Neuronal stem cell (in vitro differentiated cells): ENCODE data around the gene ZNF280B. TPM values are rescaled to one million over a fixed set of nuclear protein-coding genes. Genes with fewer than 3 reads are reported as not detected.
A peak's percentile ranks its signal among the peaks of the same experiment; 100 is the strongest.

Source experiments
- DNase-seq: peaks from one replicate; pipeline ENCODE4 v3.0.0-alpha.2; 2013; ENCODE audit warnings: low spot score
- H2AFZ ChIP-seq: one replicate; pipeline ENCODE4 v1.6.1; 2013; ENCODE audit warnings: mild to moderate bottlenecking, low read length, inconsistent platforms
- H2AK5ac ChIP-seq: 2 replicates; pipeline ENCODE4 v1.6.1; 2013; ENCODE audit warnings: low read depth, mild to moderate bottlenecking, inconsistent platforms, low read length, moderate library complexity, mixed read lengths
- H2BK120ac ChIP-seq: 2 replicates; pipeline ENCODE4 v1.6.1; 2013; ENCODE audit warnings: low read depth, mild to moderate bottlenecking, inconsistent platforms, low read length, moderate library complexity, mixed read lengths
- H2BK12ac ChIP-seq: one replicate; pipeline ENCODE4 v1.6.1; 2013; ENCODE audit warnings: low read length, inconsistent platforms
- H2BK15ac ChIP-seq: 2 replicates; pipeline ENCODE4 v1.6.1; 2013; ENCODE audit warnings: mild to moderate bottlenecking, low read length, inconsistent platforms, mixed read lengths
- H2BK5ac ChIP-seq: one replicate; pipeline ENCODE4 v1.6.1; 2013; ENCODE audit warnings: inconsistent platforms, mild to moderate bottlenecking, low read length, moderate library complexity
- H3K14ac ChIP-seq: one replicate; pipeline ENCODE4 v1.6.1; 2013; ENCODE audit warnings: low read length, inconsistent platforms
- H3K18ac ChIP-seq: 2 replicates; pipeline ENCODE4 v1.6.1; 2013; ENCODE audit warnings: low read length, inconsistent platforms
- H3K23ac ChIP-seq: 2 replicates; pipeline ENCODE4 v1.6.1; 2013; ENCODE audit warnings: low read depth, mild to moderate bottlenecking, mixed read lengths, low read length, inconsistent platforms; ENCODE audit not compliant: poor library complexity
- H3K27ac ChIP-seq: replicated peaks from 3 replicates; pipeline ENCODE4 v1.5.1; 2013; ENCODE audit warnings: low read length, inconsistent platforms
- H3K27me3 ChIP-seq, 3 experiments: 2 replicates each; pipeline ENCODE4 v1.6.1; 2013; ENCODE audit warnings: low read length in 3 of 3, mild to moderate bottlenecking in 2 of 3, inconsistent platforms in 1 of 3, low read depth in 1 of 3, mixed read lengths in 1 of 3, moderate library complexity in 1 of 3; ENCODE audit not compliant: control insufficient read depth in 3 of 3, insufficient read depth in 3 of 3
- H3K36me3 ChIP-seq, 2 donors: replicated peaks in 1 of 2; 2 replicates each; pipeline ENCODE4 v1.6.1; 2013; ENCODE audit warnings: low read length in 2 of 2; ENCODE audit not compliant: control insufficient read depth in 2 of 2, insufficient read depth in 2 of 2
- H3K4ac ChIP-seq: 2 replicates; pipeline ENCODE4 v1.6.1; 2013; ENCODE audit warnings: inconsistent platforms, mild to moderate bottlenecking, low read length, moderate library complexity
- H3K4me1 ChIP-seq, 2 donors: 1 replicate in 1 of 2; 2 replicates in 1 of 2; pipeline ENCODE4 v1.6.1; 2013; ENCODE audit warnings: low read length in 2 of 2, low read depth in 1 of 2; ENCODE audit not compliant: control insufficient read depth in 2 of 2, insufficient read depth in 1 of 2
- H3K4me2 ChIP-seq: one replicate; pipeline ENCODE4 v1.6.1; 2013; ENCODE audit warnings: mild to moderate bottlenecking, low read length, inconsistent platforms; ENCODE audit not compliant: insufficient read depth, poor library complexity, severe bottlenecking
- H3K4me3 ChIP-seq, 2 donors: 2 replicates each; pipeline ENCODE4 v1.5.1; 2013; ENCODE audit warnings: low read length in 2 of 2, mild to moderate bottlenecking in 2 of 2, inconsistent platforms in 1 of 2, moderate library complexity in 1 of 2
- H3K79me1 ChIP-seq: one replicate; pipeline ENCODE4 v1.6.1; 2013; ENCODE audit warnings: low read depth, mild to moderate bottlenecking, inconsistent platforms, low read length, moderate library complexity
- H3K9ac ChIP-seq: one replicate; pipeline ENCODE4 v1.6.1; 2013; ENCODE audit warnings: mild to moderate bottlenecking, low read depth, low read length, inconsistent platforms; ENCODE audit not compliant: poor library complexity
- H3K9me3 ChIP-seq, 2 donors: replicated peaks in 1 of 2; 2 replicates each; pipeline versions ENCODE3 to v1.6.1; 2013; ENCODE audit warnings: low read length in 2 of 2, mild to moderate bottlenecking in 2 of 2, inconsistent platforms in 1 of 2, low read depth in 1 of 2, mixed read lengths in 1 of 2, moderate library complexity in 1 of 2; ENCODE audit not compliant: control insufficient read depth in 2 of 2, insufficient read depth in 1 of 2
- H4K8ac ChIP-seq: one replicate; pipeline ENCODE4 v1.6.1; 2013; ENCODE audit warnings: low read depth, mild to moderate bottlenecking, inconsistent platforms, low read length, moderate library complexity
- H4K91ac ChIP-seq: one replicate; pipeline ENCODE4 v1.6.1; 2013; ENCODE audit warnings: low read length, low read depth, mild to moderate bottlenecking, inconsistent platforms; ENCODE audit not compliant: poor library complexity
- WGBS, 2 donors: extraction: QIAGEN DNeasy Blood & Tissue Kit; methylation state at CpG; one replicate each; pipeline ENCODE4 v1.1.7; 2013; ENCODE audit warnings: missing lambda C conversion rate in 2 of 2, mixed read lengths in 1 of 2; ENCODE audit not compliant: insufficient read length in 2 of 2, insufficient replicate concordance in 1 of 2; ENCODE audit errors: extremely low coverage in 2 of 2; 5-methylcytosine and 5-hydroxymethylcytosine counted together
- polyA plus RNA-seq, 2 experiments: library from polyadenylated mRNA; stranded (reverse); fragments of 200-250 nt; gene quantifications; one replicate each; pipeline ENCODE4 v1.2.3, GENCODE V29; 2013

The ZNF280B gene, protein sequence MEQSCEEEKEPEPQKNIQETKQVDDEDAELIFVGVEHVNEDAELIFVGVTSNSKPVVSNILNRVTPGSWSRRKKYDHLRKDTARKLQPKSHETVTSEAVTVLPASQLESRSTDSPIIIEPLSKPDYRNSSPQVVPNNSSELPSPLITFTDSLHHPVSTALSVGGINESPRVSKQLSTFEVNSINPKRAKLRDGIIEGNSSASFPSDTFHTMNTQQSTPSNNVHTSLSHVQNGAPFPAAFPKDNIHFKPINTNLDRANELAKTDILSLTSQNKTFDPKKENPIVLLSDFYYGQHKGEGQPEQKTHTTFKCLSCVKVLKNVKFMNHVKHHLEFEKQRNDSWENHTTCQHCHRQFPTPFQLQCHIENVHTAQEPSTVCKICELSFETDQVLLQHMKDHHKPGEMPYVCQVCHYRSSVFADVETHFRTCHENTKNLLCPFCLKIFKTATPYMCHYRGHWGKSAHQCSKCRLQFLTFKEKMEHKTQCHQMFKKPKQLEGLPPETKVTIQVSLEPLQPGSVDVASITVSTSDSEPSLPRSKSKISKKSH
- polyA plus RNA-seq (2013, experiment 1 of 2) = 7.3 TPM
- 7.5 TPM for polyA plus RNA-seq (2013, experiment 2 of 2)

- Histone ChIP-seq H3K9me3 (peaks cover 2 to 12% of the 10 kb centered on the region in 2 donors), H3K23ac (peak within 1 kb of the TSS; percentile 100), H3K4me2 (peak within 1 kb of the TSS; percentile 67), H2BK12ac (no peak within 1 kb of the TSS), H4K8ac (no peak within 1 kb of the TSS), H2AK5ac (no peak within 1 kb of the TSS), H3K27me3 (no peaks in the 10 kb centered on the region), H3K18ac (peak within 1 kb of the TSS; percentile 98), H3K79me1 (no peaks in the 10 kb centered on the region), H3K9ac (peak within 1 kb of the TSS; percentile 96), H3K4me1 (peaks cover 0 to 1% of the 10 kb centered on the region in 2 donors), H3K36me3 (peaks cover 2 to 36% of the 10 kb centered on the region in 2 donors), H3K4me3 (peak within 1 kb of the TSS; percentile 94), H2BK5ac (no peak within 1 kb of the TSS), H3K27ac (no peak within 1 kb of the TSS), H2BK15ac (peak within 1 kb of the TSS; percentile 25), H2BK120ac (no peak within 1 kb of the TSS), H3K14ac (peak within 1 kb of the TSS; percentile 94), H4K91ac (no peak within 1 kb of the TSS), H3K4ac (no peak within 1 kb of the TSS), H2AFZ (peak within 1 kb of the TSS; percentile 91)
- WGBS, 2 donors = no CpG with 5 or more reads among the region's 72 CpGs
- DNase-seq = peak; percentile 76
Measured at GRCh38 chr22:22508274-22509176, at the start of gene ZNF280B. TSS of gene ZNF280B (minus strand) at chr22:22508742. CDS start at chr22:22489398, 19,344 bp downstream.

- Histone ChIP-seq H3K4me2 (no peak overlapping the region), H3K27ac (no peak overlapping the region)
Measured at GRCh38 chr22:22556995-22557925, 48.7 kb upstream of the ZNF280B start.

GRCh38 chr22:22556578-22556977, 48.0 kb upstream of the ZNF280B start:
- Histone ChIP-seq H3K27me3 (peaks cover 0 to 10% (median 0%) of the 10 kb centered on the region in 3 experiments), H3K9me3 (peaks cover 0 to 10% of the 10 kb centered on the region in 2 donors), H3K36me3 (no peaks in the 10 kb centered on the region), H3K14ac (no peak overlapping the region), H4K91ac (no peak overlapping the region), H3K9ac (no peak overlapping the region), H3K4me1 (no peaks in the 10 kb centered on the region), H3K4me2 (no peak overlapping the region), H3K79me1 (peaks cover 2% of the 10 kb centered on the region), H3K18ac (no peak overlapping the region), H2BK5ac (no peak overlapping the region), H2AFZ (no peak overlapping the region), H2BK12ac (no peak overlapping the region), H2BK15ac (no peak overlapping the region), H3K27ac (no peak overlapping the region), H2BK120ac (no peak overlapping the region), H3K4me3 (no peak overlapping the region), H4K8ac (no peak overlapping the region), H2AK5ac (no peak overlapping the region), H3K4ac (no peak overlapping the region), H3K23ac (no peak overlapping the region)
- WGBS, 2 donors = no CpG with 5 or more reads among the region's 14 CpGs
- no peak for DNase-seq

More at GRCh38 chr22:22556995-22557925, 48.7 kb upstream of the ZNF280B start:
- Histone ChIP-seq H3K18ac (peak overlapping the region; percentile 57), H2BK5ac (no peak overlapping the region), H3K27me3 (peaks cover 0 to 10% (median 0%) of the 10 kb centered on the region in 3 experiments), H4K91ac (no peak overlapping the region), H3K9me3 (peaks cover 0 to 10% of the 10 kb centered on the region in 2 donors), H3K4ac (no peak overlapping the region), H3K23ac (peak overlapping the region; percentile 99), H2BK12ac (no peak overlapping the region), H2AK5ac (peak overlapping the region; percentile 37), H4K8ac (no peak overlapping the region), H3K14ac (peak overlapping the region; percentile 21), H2BK120ac (no peak overlapping the region), H2AFZ (no peak overlapping the region), H3K79me1 (peaks cover 2% of the 10 kb centered on the region), H3K36me3 (no peaks in the 10 kb centered on the region), H2BK15ac (no peak overlapping the region), H3K4me1 (no peaks in the 10 kb centered on the region), H3K9ac (no peak overlapping the region), H3K4me3 (no peak overlapping the region)
- no CpG with 5 or more reads among the region's 38 CpGs for WGBS, 2 donors
- no peak for DNase-seq
